GM18909 (cell line): Measurements from ENCODE around the gene DGLUCY.
"Not testable (repeated sequence)": the region's sequence is repeated elsewhere in the genome, so short reads cannot be mapped to it uniquely, and the experiment has no call there.

Experiments used
- ATAC-seq: cut with Tn5 transposase; IDR thresholded peaks from one replicate; pipeline ENCODE4 v1.9.1; 2021; ENCODE audit warnings: mild to moderate bottlenecking; ENCODE audit not compliant: unreplicated experiment, poor library complexity

Gene DGLUCY

GRCh38 chr14:91159906-91160305 is 46.0 kb downstream of the DGLUCY start:
- ATAC-seq = no peak

GRCh38 chr14:91163316-91163715 is 49.4 kb downstream of the DGLUCY start:
- ATAC-seq = no peak

GRCh38 chr14:91164676-91165075 is 50.8 kb downstream of the DGLUCY start:
- no peak for ATAC-seq

- no peak for ATAC-seq
These were observed 53.5 kb downstream of the DGLUCY start for GRCh38 chr14:91167380-91167770.

GRCh38 chr14:91169951-91170350 is 56.1 kb downstream of the DGLUCY start:
- ATAC-seq = no peak

GRCh38 chr14:91170504-91171121 is 56.7 kb downstream of the DGLUCY start:
- no peak for ATAC-seq

GRCh38 chr14:91171291-91171690 is 57.4 kb downstream of the DGLUCY start:
- no peak for ATAC-seq

- peak; percentile 53 for ATAC-seq
These were observed 59.4 kb downstream of the DGLUCY start for GRCh38 chr14:91173221-91173670.

GRCh38 chr14:91173904-91174303 is 60.0 kb downstream of the DGLUCY start:
- no peak for ATAC-seq

GRCh38 chr14:91175291-91176201 is 61.7 kb downstream of the DGLUCY start:
- ATAC-seq = no peak

- peak; percentile 69 for ATAC-seq
These were observed 63.5 kb downstream of the DGLUCY start for GRCh38 chr14:91177073-91178034.

- ATAC-seq = no peak
These were observed 66.7 kb downstream of the DGLUCY start for GRCh38 chr14:91180611-91181010.

- ATAC-seq = not testable (repeated sequence)
These were observed 68.9 kb downstream of the DGLUCY start for GRCh38 chr14:91182753-91183152.

- no peak for ATAC-seq
These were observed 70.7 kb downstream of the DGLUCY start for GRCh38 chr14:91184559-91184958.

GRCh38 chr14:91185721-91186120 is 71.8 kb downstream of the DGLUCY start:
- ATAC-seq = no peak

GRCh38 chr14:91186515-91187066 is 72.7 kb downstream of the DGLUCY start:
- ATAC-seq = no peak

GRCh38 chr14:91187271-91187670 is 73.4 kb downstream of the DGLUCY start:
- no peak for ATAC-seq

GRCh38 chr14:91190853-91191252 is 77.0 kb downstream of the DGLUCY start:
- ATAC-seq = no peak

- no peak for ATAC-seq
These were observed 79.2 kb downstream of the DGLUCY start for GRCh38 chr14:91193069-91193468.

- ATAC-seq = no peak
These were observed 82.0 kb downstream of the DGLUCY start for GRCh38 chr14:91195881-91196280.
